IMR-90 (cell line): ENCODE measurements around the gene TWSG1. TPM values are rescaled to one million over a fixed set of nuclear protein-coding genes. Genes with fewer than 3 reads are reported as not detected.

ENCODE experiments used
- ATAC-seq: fragments of 200-7000 bp; cut with Tn5 transposase; 2 replicates; pipeline ENCODE4 v1.9.1; 2020; ENCODE audit warnings: low read depth, mild to moderate bottlenecking, moderate library complexity
- BruUV-seq: library from RNA; stranded (reverse); fragments of 400-500 nt; replicated peaks from 2 replicates; lab custom pipeline; 2021; lab: Mats Ljungman, UMichigan
- CTCF ChIA-PET: fragments of 300-600 bp; formaldehyde crosslinking; extraction: SDS; loops from one replicate; lab custom pipeline; 2021; ENCODE audit warnings: antibody characterized with exemption; lab: Yijun Ruan, JAX
- POLR2A ChIA-PET: fragments of 300-600 bp; sonication (Branson Sonifier 250); formaldehyde crosslinking; loops from one replicate; lab custom pipeline; 2022; ENCODE audit warnings: antibody characterized with exemption; ENCODE audit not compliant: unreplicated experiment; lab: Charles Lee
- DNase-seq: peaks from one replicate; pipeline ENCODE4 v3.0.0; 2013
- H2AFZ ChIP-seq: replicated peaks from 2 replicates; pipeline ENCODE3; 2013; ENCODE audit warnings: low read length, mild to moderate bottlenecking; ENCODE audit not compliant: poor library complexity
- H2AK5ac ChIP-seq: 2 replicates; pipeline ENCODE4 v1.6.1; 2013; ENCODE audit warnings: low read depth, low read length, inconsistent platforms
- H2AK9ac ChIP-seq: replicated peaks from 2 replicates; pipeline ENCODE3; 2013; ENCODE audit warnings: mild to moderate bottlenecking, low read depth, low read length, moderate library complexity; ENCODE audit not compliant: poor library complexity
- H2BK120ac ChIP-seq: 2 replicates; pipeline ENCODE4 v1.6.1; 2013; ENCODE audit warnings: low read depth, low read length, inconsistent platforms
- H2BK15ac ChIP-seq: 3 replicates; pipeline ENCODE4 v1.6.1; 2013; ENCODE audit warnings: low read depth, low read length, inconsistent platforms
- H2BK20ac ChIP-seq: 2 replicates; pipeline ENCODE4 v1.6.1; 2013; ENCODE audit warnings: low read depth, mild to moderate bottlenecking, inconsistent platforms, low read length, moderate library complexity
- H2BK5ac ChIP-seq: 2 replicates; pipeline ENCODE4 v1.6.1; 2013; ENCODE audit warnings: mild to moderate bottlenecking, low read depth, low read length, inconsistent platforms; ENCODE audit not compliant: poor library complexity, severe bottlenecking
- H3K14ac ChIP-seq: replicated peaks from 2 replicates; pipeline ENCODE4 v1.6.1; 2013; ENCODE audit warnings: low read depth, low read length, inconsistent platforms
- H3K18ac ChIP-seq: 2 replicates; pipeline ENCODE4 v1.6.1; 2013; ENCODE audit warnings: low read depth, low read length, control low read depth
- H3K23ac ChIP-seq: 2 replicates; pipeline ENCODE4 v1.6.1; 2013; ENCODE audit warnings: low read depth, low read length, inconsistent platforms
- H3K27ac ChIP-seq: 2 replicates; pipeline ENCODE4 v1.5.1; 2013; ENCODE audit warnings: mild to moderate bottlenecking, control low read depth, low read length; ENCODE audit not compliant: insufficient read depth
- H3K27me3 ChIP-seq: 2 replicates; pipeline ENCODE4 v1.6.1; 2013; ENCODE audit warnings: low read length; ENCODE audit not compliant: control insufficient read depth, insufficient read depth
- H3K36me3 ChIP-seq: 2 replicates; pipeline ENCODE4 v1.6.1; 2013; ENCODE audit warnings: low read length, mixed read lengths; ENCODE audit not compliant: control insufficient read depth, insufficient read depth
- H3K4ac ChIP-seq: 2 replicates; pipeline ENCODE4 v1.6.1; 2013; ENCODE audit warnings: low read depth, low read length, inconsistent platforms
- H3K4me1 ChIP-seq: 2 replicates; pipeline ENCODE4 v1.6.1; 2013; ENCODE audit warnings: low read length, mixed read lengths; ENCODE audit not compliant: control insufficient read depth, insufficient read depth
- H3K4me2 ChIP-seq: 2 replicates; pipeline ENCODE4 v1.6.1; 2013; ENCODE audit warnings: low read depth, mild to moderate bottlenecking, control low read depth, low read length, moderate library complexity
- H3K4me3 ChIP-seq: 2 replicates; pipeline ENCODE4 v1.5.1; 2013; ENCODE audit warnings: low read depth, mild to moderate bottlenecking, control low read depth, low read length, moderate library complexity; ENCODE audit not compliant: insufficient read depth
- H3K56ac ChIP-seq: 2 replicates; pipeline ENCODE4 v1.6.1; 2013; ENCODE audit warnings: low read length, inconsistent platforms; ENCODE audit not compliant: insufficient read depth; ENCODE audit errors: extremely low read depth
- H3K79me1 ChIP-seq, 2 experiments: 2 replicates each; pipeline ENCODE4 v1.6.1; 2013; ENCODE audit warnings: low read length in 2 of 2, inconsistent platforms in 1 of 2, low read depth in 1 of 2
- H3K9ac ChIP-seq: 2 replicates; pipeline ENCODE4 v1.6.1; 2013; ENCODE audit warnings: low read depth, low read length, control low read depth
- H3K9me1 ChIP-seq: 2 replicates; pipeline ENCODE4 v1.6.1; 2013; ENCODE audit warnings: low read length, inconsistent platforms; ENCODE audit not compliant: insufficient read depth
- H3K9me3 ChIP-seq: 2 replicates; pipeline ENCODE4 v1.6.1; 2013; ENCODE audit warnings: low read length; ENCODE audit not compliant: control insufficient read depth, insufficient read depth
- H4K20me1 ChIP-seq: 2 replicates; pipeline ENCODE4 v1.6.1; 2013; ENCODE audit warnings: low read length, inconsistent platforms; ENCODE audit not compliant: insufficient read depth
- H4K5ac ChIP-seq: 2 replicates; pipeline ENCODE4 v1.6.1; 2013; ENCODE audit warnings: mild to moderate bottlenecking, low read depth, low read length, control low read depth
- H4K8ac ChIP-seq, 2 experiments: 2 replicates each; pipeline ENCODE4 v1.6.1; 2013; ENCODE audit warnings: low read depth in 2 of 2, low read length in 2 of 2, control low read depth in 1 of 2, inconsistent platforms in 1 of 2
- H4K91ac ChIP-seq: 2 replicates; pipeline ENCODE4 v1.6.1; 2013; ENCODE audit warnings: low read depth, low read length, inconsistent platforms; ENCODE audit not compliant: insufficient read depth
- BHLHE40 ChIP-seq: fragments of 150-350 bp; IDR thresholded peaks from 2 replicates; pipeline ENCODE4 v1.6.1; 2016; ENCODE audit warnings: mild to moderate bottlenecking, low read depth, low read length
- CEBPB ChIP-seq: IDR thresholded peaks from 2 replicates; pipeline ENCODE4 v1.6.1; 2012; ENCODE audit warnings: low read depth, low read length, improper control_type of control experiment
- CHD1 ChIP-seq: IDR thresholded peaks from 2 replicates; pipeline ENCODE4 v1.6.1; 2012; ENCODE audit warnings: low read depth, low read length, improper control_type of control experiment
- CTCF ChIP-seq: conservative IDR thresholded peaks from 2 replicates; pipeline ENCODE4 v1.5.1; 2012; ENCODE audit warnings: mild to moderate bottlenecking, low read depth, low read length, improper control_type of control experiment
- FOS ChIP-seq: fragments of 150-350 bp; IDR thresholded peaks from 2 replicates; pipeline ENCODE4 v1.6.1; 2016; ENCODE audit warnings: low read depth, low read length
- MAFK ChIP-seq: IDR thresholded peaks from 2 replicates; pipeline ENCODE4 v1.6.1; 2012; ENCODE audit warnings: low read depth, low read length, improper control_type of control experiment
- MXI1 ChIP-seq: IDR thresholded peaks from 2 replicates; pipeline ENCODE4 v1.6.1; 2012; ENCODE audit warnings: low read depth, mild to moderate bottlenecking, low read length, moderate library complexity, borderline replicate concordance
- NFE2L2 ChIP-seq: fragments of 150-350 bp; IDR thresholded peaks from 2 replicates; pipeline ENCODE4 v1.6.1; 2016; ENCODE audit warnings: low read depth, mild to moderate bottlenecking, low read length
- POLR2A ChIP-seq: IDR thresholded peaks from 2 replicates; pipeline ENCODE4 v1.6.1; 2012; ENCODE audit warnings: mild to moderate bottlenecking, low read depth, low read length
- RAD21 ChIP-seq: IDR thresholded peaks from 2 replicates; pipeline ENCODE4 v1.6.1; 2012; ENCODE audit warnings: low read length, improper control_type of control experiment
- RCOR1 ChIP-seq: IDR thresholded peaks from 2 replicates; pipeline ENCODE4 v1.6.1; 2012; ENCODE audit warnings: mild to moderate bottlenecking, low read length, improper control_type of control experiment; ENCODE audit not compliant: insufficient replicate concordance
- RFX5 ChIP-seq: IDR thresholded peaks from 2 replicates; pipeline ENCODE4 v1.8.0; 2012; ENCODE audit warnings: low read depth, mild to moderate bottlenecking, low read length, moderate library complexity
- SMC3 ChIP-seq: fragments of 150-350 bp; IDR thresholded peaks from 2 replicates; pipeline ENCODE4 v1.6.1; 2016; ENCODE audit warnings: low read depth, mild to moderate bottlenecking, antibody characterized with exemption, low read length, moderate library complexity
- WGBS, 2 experiments: methylation state at CpG; one replicate each; pipeline versions ENCODE4 v1.1.5 to v1.1.7; 2013; ENCODE audit warnings: missing lambda C conversion rate in 2 of 2; ENCODE audit not compliant: insufficient read length in 1 of 2; ENCODE audit errors: extremely low coverage in 2 of 2; 5-methylcytosine and 5-hydroxymethylcytosine counted together
- dilution Hi-C: fragments of 300-500 bp; cut with HindIII; formaldehyde crosslinking; loops from one replicate; pipeline ENCODE4 v1.14.3; 2018; ENCODE audit warnings: low sequenced_read_pairs; ENCODE audit not compliant: unreplicated experiment
- in situ Hi-C: fragments of 300-500 bp; cut with MboI; formaldehyde crosslinking; loops from 3 replicates; pipeline ENCODE4 v1.14.3; 2019; ENCODE audit warnings: low sequenced_read_pairs, inconsistent platforms, mixed read lengths
- intact Hi-C: fragments of 100-400 bp; cut with micrococcal nuclease; formaldehyde crosslinking; loops from 2 replicates; pipeline ENCODE4 v1.10.0; 2022
- polyA plus RNA-seq, 3 experiments: library from polyadenylated mRNA; depleted of rRNA; stranded (reverse); fragments of >200 nt; gene quantifications; 2 replicates each; pipeline ENCODE4 v1.2.3, GENCODE V29; 2012; ENCODE audit warnings: low replicate concordance in 1 of 3
- total RNA-seq: library from RNA; depleted of rRNA; stranded (reverse); fragments of >200 nt; gene quantifications from 2 replicates; pipeline ENCODE4 v1.2.3, GENCODE V29; 2012
- TF ChIP-seq, protein P1 (sequence below): fragments of 150-350 bp; IDR thresholded peaks from 2 replicates; pipeline ENCODE4 v1.6.1; 2016; ENCODE audit warnings: low read depth, mild to moderate bottlenecking, low read length, moderate library complexity, borderline replicate concordance
- TF ChIP-seq, protein P2 (sequence below): fragments of 150-350 bp; IDR thresholded peaks from 2 replicates; pipeline ENCODE4 v1.6.1; 2017; ENCODE audit warnings: mild to moderate bottlenecking, antibody characterized with exemption, low read length, low read depth

TWSG1 gene
- total and polyA plus RNA-seq, 2 of the 4 experiments (the other 2 are of a cell fraction), result 80.4 to 115 TPM

GRCh38 chr18:9348079-9348671 lies 13.6 kb downstream of the TWSG1 start:
- Histone ChIP-seq H4K91ac (peak overlapping the region; percentile 7; the same call in 1 of the 2 replicates), H3K27me3 (no peaks in the 10 kb centered on the region), H3K56ac (peak overlapping the region; percentile 68; the same call in 1 of the 2 replicates), H2AFZ (no peak overlapping the region), H3K4ac (peak overlapping the region; percentile 10; the same call in 1 of the 2 replicates), H2AK5ac (peak overlapping the region; percentile 23; the same call in 1 of the 2 replicates), H3K4me1 (peaks cover 13% of the 10 kb centered on the region), H2BK120ac (peak overlapping the region; percentile 62), H4K20me1 (peaks cover 41% of the 10 kb centered on the region), H3K14ac (peak overlapping the region; percentile 69), H4K5ac (peak overlapping the region; percentile 64; the same call in 1 of the 2 replicates), H3K4me3 (no peak overlapping the region), H3K36me3 (peaks cover 16% of the 10 kb centered on the region), H3K9ac (peak overlapping the region; percentile 39; the same call in 1 of the 2 replicates), H3K18ac (peak overlapping the region; percentile 87; the same call in 1 of the 2 replicates), H3K27ac (peak overlapping the region; percentile 60), H3K79me1 (peaks cover 15 to 61% of the 10 kb centered on the region in 2 experiments; a peak in 3 of 4 replicates), H2AK9ac (no peak overlapping the region), H3K9me3 (no peaks in the 10 kb centered on the region), H4K8ac (peak overlapping the region in 1 of 2 experiments; percentile 64; a peak in 2 of 4 replicates), H3K23ac (peak overlapping the region; percentile 40; the same call in 1 of the 2 replicates), H2BK5ac (peak overlapping the region; percentile 85), H3K9me1 (no peaks in the 10 kb centered on the region; the same call in 1 of the 2 replicates), H3K4me2 (peak overlapping the region; percentile 74), H2BK20ac (peak overlapping the region; percentile 20), H2BK15ac (peak overlapping the region; percentile 5; the same call in 1 of the 3 replicates)
- BruUV-seq, result no TSS peak
- TF ChIP-seq NFE2L2, result no peak
- TF ChIP-seq CTCF, result no peak
- TF ChIP-seq CHD1, result no peak
- TF ChIP-seq RCOR1, result no peak
- no peak for TF ChIP-seq CEBPB
- no peak for TF ChIP-seq RFX5
- TF ChIP-seq FOS, result no peak
- TF ChIP-seq RAD21, result no peak
- TF ChIP-seq, protein P1, sequence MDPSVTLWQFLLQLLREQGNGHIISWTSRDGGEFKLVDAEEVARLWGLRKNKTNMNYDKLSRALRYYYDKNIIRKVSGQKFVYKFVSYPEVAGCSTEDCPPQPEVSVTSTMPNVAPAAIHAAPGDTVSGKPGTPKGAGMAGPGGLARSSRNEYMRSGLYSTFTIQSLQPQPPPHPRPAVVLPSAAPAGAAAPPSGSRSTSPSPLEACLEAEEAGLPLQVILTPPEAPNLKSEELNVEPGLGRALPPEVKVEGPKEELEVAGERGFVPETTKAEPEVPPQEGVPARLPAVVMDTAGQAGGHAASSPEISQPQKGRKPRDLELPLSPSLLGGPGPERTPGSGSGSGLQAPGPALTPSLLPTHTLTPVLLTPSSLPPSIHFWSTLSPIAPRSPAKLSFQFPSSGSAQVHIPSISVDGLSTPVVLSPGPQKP, result no peak
- TF ChIP-seq MXI1, result no peak
- TF ChIP-seq BHLHE40, result no peak
- TF ChIP-seq POLR2A, result no peak
- TF ChIP-seq MAFK, result no peak
- TF ChIP-seq, protein P2, sequence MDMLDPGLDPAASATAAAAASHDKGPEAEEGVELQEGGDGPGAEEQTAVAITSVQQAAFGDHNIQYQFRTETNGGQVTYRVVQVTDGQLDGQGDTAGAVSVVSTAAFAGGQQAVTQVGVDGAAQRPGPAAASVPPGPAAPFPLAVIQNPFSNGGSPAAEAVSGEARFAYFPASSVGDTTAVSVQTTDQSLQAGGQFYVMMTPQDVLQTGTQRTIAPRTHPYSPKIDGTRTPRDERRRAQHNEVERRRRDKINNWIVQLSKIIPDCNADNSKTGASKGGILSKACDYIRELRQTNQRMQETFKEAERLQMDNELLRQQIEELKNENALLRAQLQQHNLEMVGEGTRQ, result no peak
- no peak for TF ChIP-seq SMC3
- intact Hi-C loops, result loop anchor here (5.0 kb wide), 1 partner anchor 129 kb away; the partner anchor contains the start of gene RALBP1
- ChIA-PET CTCF (interaction anchor here (0.6 kb wide), 1 partner anchor 11 kb away, joined by 3 read pairs; no protein-coding TSS in a partner anchor), POLR2A (no interaction called here)
- DNase-seq, result peak; percentile 54
- in situ Hi-C loops, result no loop called here
- peak; percentile 46 for ATAC-seq
- WGBS, 2 experiments, result no CpG with 5 or more reads among the region's 3 CpGs
- dilution Hi-C loops, result no loop called here
